Rectal smooth muscle tissue (tissue), 1 donor: ENCODE measurements around the gene CCDC32.

Source experiments
- H3K27ac ChIP-seq: one replicate; pipeline ENCODE4 v1.7.0; 2013; ENCODE audit warnings: low read depth, low read length, inconsistent platforms
- H3K27me3 ChIP-seq: one replicate; pipeline ENCODE4 v1.7.0; 2013; ENCODE audit warnings: low read length; ENCODE audit not compliant: control insufficient read depth, insufficient read depth
- H3K36me3 ChIP-seq: one replicate; pipeline ENCODE4 v1.7.0; 2013; ENCODE audit warnings: low read length; ENCODE audit not compliant: control insufficient read depth, insufficient read depth
- H3K4me1 ChIP-seq: one replicate; pipeline ENCODE4 v1.7.0; 2013; ENCODE audit warnings: low read length; ENCODE audit not compliant: control insufficient read depth, insufficient read depth
- H3K4me3 ChIP-seq: one replicate; pipeline ENCODE4 v1.7.0; 2013; ENCODE audit warnings: low read length
- H3K9ac ChIP-seq: one replicate; pipeline ENCODE4 v1.7.0; 2013; ENCODE audit warnings: low read length

The CCDC32 gene

GRCh38 chr15:40562691-40563090, 2.2 kb downstream of the CCDC32 start:
- peaks cover 3% of the 10 kb centered on the region for H3K4me1 ChIP-seq
- no peak overlapping the region for H3K9ac ChIP-seq
- H3K4me3 ChIP-seq: no peak overlapping the region
- H3K27ac ChIP-seq: no peak overlapping the region
- H3K27me3 ChIP-seq: no peaks in the 10 kb centered on the region
- peaks cover 3% of the 10 kb centered on the region for H3K36me3 ChIP-seq

- Histone ChIP-seq H3K27me3 (no peaks in the 10 kb centered on the region), H3K27ac (no peak overlapping the region), H3K36me3 (peaks cover 7% of the 10 kb centered on the region)
These were observed 5.7 kb downstream of the CCDC32 start for GRCh38 chr15:40558952-40559742.

GRCh38 chr15:40555876-40556275, 9.0 kb downstream of the CCDC32 start:
- Histone ChIP-seq H3K27me3 (no peaks in the 10 kb centered on the region), H3K27ac (no peak overlapping the region), H3K9ac (no peak overlapping the region), H3K4me1 (no peaks in the 10 kb centered on the region), H3K4me3 (no peak overlapping the region), H3K36me3 (peaks cover 5% of the 10 kb centered on the region)

More at GRCh38 chr15:40558952-40559742, 5.7 kb downstream of the CCDC32 start:
- Histone ChIP-seq H3K4me3 (no peak overlapping the region), H3K9ac (no peak overlapping the region), H3K4me1 (no peaks in the 10 kb centered on the region)

GRCh38 chr15:40554161-40554525, 10.7 kb downstream of the CCDC32 start:
- H3K4me3 ChIP-seq: no peak overlapping the region
- peaks cover 5% of the 10 kb centered on the region for H3K36me3 ChIP-seq
- H3K27me3 ChIP-seq: no peaks in the 10 kb centered on the region
- H3K4me1 ChIP-seq: no peaks in the 10 kb centered on the region
- H3K27ac ChIP-seq: no peak overlapping the region
- H3K9ac ChIP-seq: no peak overlapping the region

- no peak overlapping the region for H3K9ac ChIP-seq
- no peaks in the 10 kb centered on the region for H3K4me1 ChIP-seq
- H3K27me3 ChIP-seq: no peaks in the 10 kb centered on the region
- H3K4me3 ChIP-seq: no peak overlapping the region
- no peak overlapping the region for H3K27ac ChIP-seq
- H3K36me3 ChIP-seq: no peaks in the 10 kb centered on the region
These were observed 14.4 kb downstream of the CCDC32 start for GRCh38 chr15:40550341-40551037.

- H3K27me3 ChIP-seq: no peaks in the 10 kb centered on the region
- H3K27ac ChIP-seq: no peak overlapping the region
- H3K9ac ChIP-seq: no peak overlapping the region
- H3K4me1 ChIP-seq: no peaks in the 10 kb centered on the region
- no peaks in the 10 kb centered on the region for H3K36me3 ChIP-seq
- H3K4me3 ChIP-seq: no peak overlapping the region
These were observed 14.9 kb downstream of the CCDC32 start for GRCh38 chr15:40549894-40550293.

- Histone ChIP-seq H3K4me3 (no peak overlapping the region), H3K36me3 (no peaks in the 10 kb centered on the region), H3K27ac (no peak overlapping the region), H3K9ac (no peak overlapping the region), H3K27me3 (no peaks in the 10 kb centered on the region), H3K4me1 (no peaks in the 10 kb centered on the region)
These were observed 16.2 kb downstream of the CCDC32 start for GRCh38 chr15:40548610-40549009.

- Histone ChIP-seq H3K36me3 (no peaks in the 10 kb centered on the region), H3K4me3 (no peak overlapping the region), H3K9ac (no peak overlapping the region), H3K27me3 (no peaks in the 10 kb centered on the region), H3K4me1 (no peaks in the 10 kb centered on the region), H3K27ac (no peak overlapping the region)
These were observed 19.4 kb downstream of the CCDC32 start for GRCh38 chr15:40545457-40545856.

GRCh38 chr15:40543631-40544294, 21.1 kb downstream of the CCDC32 start:
- no peak overlapping the region for H3K27ac ChIP-seq
- H3K9ac ChIP-seq: no peak overlapping the region
- H3K4me3 ChIP-seq: no peak overlapping the region
- H3K4me1 ChIP-seq: no peaks in the 10 kb centered on the region
- no peaks in the 10 kb centered on the region for H3K36me3 ChIP-seq
- no peaks in the 10 kb centered on the region for H3K27me3 ChIP-seq

- H3K9ac ChIP-seq: no peak overlapping the region
- H3K4me1 ChIP-seq: no peaks in the 10 kb centered on the region
- H3K27ac ChIP-seq: no peak overlapping the region
- no peak overlapping the region for H3K4me3 ChIP-seq
- H3K27me3 ChIP-seq: no peaks in the 10 kb centered on the region
- H3K36me3 ChIP-seq: no peaks in the 10 kb centered on the region
These were observed 21.8 kb downstream of the CCDC32 start for GRCh38 chr15:40543082-40543481.

- Histone ChIP-seq H3K4me3 (no peak overlapping the region), H3K27ac (no peak overlapping the region), H3K4me1 (no peaks in the 10 kb centered on the region), H3K27me3 (no peaks in the 10 kb centered on the region), H3K9ac (no peak overlapping the region), H3K36me3 (no peaks in the 10 kb centered on the region)
These were observed 25.9 kb downstream of the CCDC32 start for GRCh38 chr15:40538976-40539375.

- no peaks in the 10 kb centered on the region for H3K4me1 ChIP-seq
- no peak overlapping the region for H3K9ac ChIP-seq
- no peaks in the 10 kb centered on the region for H3K36me3 ChIP-seq
- H3K4me3 ChIP-seq: no peak overlapping the region
- no peak overlapping the region for H3K27ac ChIP-seq
- no peaks in the 10 kb centered on the region for H3K27me3 ChIP-seq
These were observed 28.3 kb downstream of the CCDC32 start for GRCh38 chr15:40536501-40536900.
